ENCODE data around the gene FBXW9. TPM values are rescaled to one million over a fixed set of nuclear protein-coding genes. Genes with fewer than 3 reads are reported as not detected.
"Not testable (repeated sequence)": the region's sequence is repeated elsewhere in the genome, so short reads cannot be mapped to it uniquely, and the experiment has no call there.

The FBXW9 gene
- total RNA-seq, 1 donor = 7.3 TPM

GRCh38 chr19:12655546-12655945 lies 40.9 kb downstream of the FBXW9 start:
- H3K4me3 ChIP-seq (ENCODE audit: low read depth, low read length) = no peak overlapping the region
- TF ChIP-seq CTCF (IDR thresholded peaks at IDR 0.05; ENCODE audit: insufficient read depth, low read depth, low read length) = no peak
- DNase-seq (ENCODE audit: low read depth) = no peak

- no peak for DNase-seq (ENCODE audit: low read depth)
- no peak overlapping the region for H3K4me3 ChIP-seq (ENCODE audit: low read depth, low read length)
- TF ChIP-seq CTCF (IDR thresholded peaks at IDR 0.05; ENCODE audit: insufficient read depth, low read depth, low read length) = no peak
Measured at GRCh38 chr19:12652219-12652618, 44.2 kb downstream of the FBXW9 start.

GRCh38 chr19:12649941-12650340 lies 46.5 kb downstream of the FBXW9 start:
- no peak for DNase-seq (ENCODE audit: low read depth)
- H3K4me3 ChIP-seq (ENCODE audit: low read depth, low read length) = no peak overlapping the region
- no peak for TF ChIP-seq CTCF (IDR thresholded peaks at IDR 0.05; ENCODE audit: insufficient read depth, low read depth, low read length)

- H3K4me3 ChIP-seq (ENCODE audit: low read depth, low read length) = peak overlapping the region; percentile 30
- no peak for DNase-seq (ENCODE audit: low read depth)
- peak; percentile 31 for TF ChIP-seq CTCF (IDR thresholded peaks at IDR 0.05; ENCODE audit: insufficient read depth, low read depth, low read length)
Measured at GRCh38 chr19:12648088-12648487, 48.3 kb downstream of the FBXW9 start.

- DNase-seq (ENCODE audit: low read depth) = peak; percentile 16
- TF ChIP-seq CTCF (IDR thresholded peaks at IDR 0.05; ENCODE audit: insufficient read depth, low read depth, low read length) = no peak
- peak overlapping the region; percentile 30 for H3K4me3 ChIP-seq (ENCODE audit: low read depth, low read length)
Measured at GRCh38 chr19:12647490-12648071, 48.9 kb downstream of the FBXW9 start.

GRCh38 chr19:12647047-12647446 lies 49.4 kb downstream of the FBXW9 start:
- TF ChIP-seq CTCF (IDR thresholded peaks at IDR 0.05; ENCODE audit: insufficient read depth, low read depth, low read length) = no peak
- no peak for DNase-seq (ENCODE audit: low read depth)
- H3K4me3 ChIP-seq (ENCODE audit: low read depth, low read length) = no peak overlapping the region

GRCh38 chr19:12646551-12646950 lies 49.9 kb downstream of the FBXW9 start:
- no peak overlapping the region for H3K4me3 ChIP-seq (ENCODE audit: low read depth, low read length)
- DNase-seq (ENCODE audit: low read depth) = no peak
- TF ChIP-seq CTCF (IDR thresholded peaks at IDR 0.05; ENCODE audit: insufficient read depth, low read depth, low read length) = no peak

- H3K4me3 ChIP-seq (ENCODE audit: low read depth, low read length); DNase-seq (ENCODE audit: low read depth): not testable (repeated sequence)
Measured at GRCh38 chr19:12643716-12644115, 52.7 kb downstream of the FBXW9 start.
